ENCODE data around the gene GALT. TPM values are rescaled to one million over a fixed set of nuclear protein-coding genes. Genes with fewer than 3 reads are reported as not detected.

The GALT gene
- total RNA-seq, 6 experiments from 2014 or later: 58.2 to 157 (median 117) TPM

DNA sequence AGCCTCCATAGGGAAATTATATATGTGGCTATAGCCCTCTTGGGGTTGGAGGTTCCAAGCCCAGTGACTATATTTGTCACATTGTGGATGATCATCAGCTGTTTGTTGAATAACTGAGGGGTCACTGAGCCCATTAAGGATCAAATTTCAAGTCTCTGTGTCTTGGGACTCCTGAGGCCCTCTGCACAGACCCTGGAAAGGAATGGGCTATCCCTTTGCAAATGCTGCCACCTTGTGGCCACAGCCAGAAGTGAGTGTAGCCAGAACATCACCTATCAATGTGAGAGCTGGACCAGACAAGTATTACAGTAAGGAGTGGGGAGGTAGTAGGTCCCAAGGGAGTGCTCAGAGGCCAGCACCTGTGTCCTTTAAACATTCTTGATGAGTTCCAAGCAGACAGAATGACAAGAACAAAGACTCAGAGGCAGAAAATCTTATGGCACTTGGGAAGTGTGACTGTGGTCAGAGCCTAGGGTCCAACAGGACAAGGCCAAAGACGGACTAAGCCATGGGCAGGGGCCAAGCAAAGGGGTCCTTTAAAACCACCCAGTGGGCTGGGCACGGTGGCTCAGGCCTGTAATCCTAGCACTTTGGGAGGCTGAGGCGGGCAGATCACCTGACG, 42.8 kb upstream of the GALT start:
- no peak for TF ChIP-seq POLR2A (IDR thresholded peaks at IDR 0.05)
- TF ChIP-seq, protein P1, sequence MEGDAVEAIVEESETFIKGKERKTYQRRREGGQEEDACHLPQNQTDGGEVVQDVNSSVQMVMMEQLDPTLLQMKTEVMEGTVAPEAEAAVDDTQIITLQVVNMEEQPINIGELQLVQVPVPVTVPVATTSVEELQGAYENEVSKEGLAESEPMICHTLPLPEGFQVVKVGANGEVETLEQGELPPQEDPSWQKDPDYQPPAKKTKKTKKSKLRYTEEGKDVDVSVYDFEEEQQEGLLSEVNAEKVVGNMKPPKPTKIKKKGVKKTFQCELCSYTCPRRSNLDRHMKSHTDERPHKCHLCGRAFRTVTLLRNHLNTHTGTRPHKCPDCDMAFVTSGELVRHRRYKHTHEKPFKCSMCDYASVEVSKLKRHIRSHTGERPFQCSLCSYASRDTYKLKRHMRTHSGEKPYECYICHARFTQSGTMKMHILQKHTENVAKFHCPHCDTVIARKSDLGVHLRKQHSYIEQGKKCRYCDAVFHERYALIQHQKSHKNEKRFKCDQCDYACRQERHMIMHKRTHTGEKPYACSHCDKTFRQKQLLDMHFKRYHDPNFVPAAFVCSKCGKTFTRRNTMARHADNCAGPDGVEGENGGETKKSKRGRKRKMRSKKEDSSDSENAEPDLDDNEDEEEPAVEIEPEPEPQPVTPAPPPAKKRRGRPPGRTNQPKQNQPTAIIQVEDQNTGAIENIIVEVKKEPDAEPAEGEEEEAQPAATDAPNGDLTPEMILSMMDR (IDR thresholded peaks at IDR 0.05): peak; percentile 91 to 96 (median 94)
- ATAC-seq (peak; percentile 81 to 87 (median 84)), DNase-seq (peak; percentile 76 to 85 (median 79))
- intact Hi-C loops (cut with DNase I): no loop called here
- WGBS (ENCODE audit: insufficient coverage, low coverage, low lambda C conversion rate, missing lambda C conversion rate): 19% methylated on average over 2 of the region's 4 CpGs
- no peaks in the 10 kb centered on the region for H3K36me3 ChIP-seq
- no peak overlapping the region for H3K27ac ChIP-seq
- peaks cover 0 to 9% (median 0%) of the 10 kb centered on the region in 4 donors for H3K4me1 ChIP-seq
- H3K27me3 ChIP-seq: no peaks in the 10 kb centered on the region
- no peaks in the 10 kb centered on the region for H3K9me3 ChIP-seq
- H3K4me3 ChIP-seq: no peak overlapping the region

DNA sequence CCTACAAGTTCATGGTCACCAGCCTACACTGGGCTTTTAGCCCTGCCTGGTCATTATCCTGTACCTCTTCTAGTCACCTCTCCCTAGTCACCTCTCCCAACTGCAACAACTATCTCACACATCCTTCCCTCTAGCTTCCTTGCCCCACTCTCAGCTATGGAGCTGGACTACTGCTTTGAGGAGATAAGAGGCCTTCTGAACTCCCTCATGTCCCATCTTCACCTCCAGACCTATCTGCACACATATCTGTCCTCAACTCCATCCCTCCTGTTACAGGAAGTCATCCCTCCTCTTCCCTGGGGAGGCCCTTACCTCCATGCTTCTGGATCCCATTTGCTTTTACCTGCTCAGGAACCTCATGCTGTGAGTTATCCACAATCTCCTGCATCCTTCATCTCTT, 40.3 kb upstream of the GALT start:
- Histone ChIP-seq H3K27ac (no peak overlapping the region), H3K4me1 (peaks cover 0 to 20% (median 5%) of the 10 kb centered on the region in 4 donors), H3K36me3 (no peaks in the 10 kb centered on the region), H3K27me3 (no peaks in the 10 kb centered on the region), H3K9me3 (no peaks in the 10 kb centered on the region), H3K4me3 (no peak overlapping the region)
- TF ChIP-seq, protein P1 (IDR thresholded peaks at IDR 0.05): no peak
- TF ChIP-seq POLR2A (IDR thresholded peaks at IDR 0.05): no peak
- intact Hi-C loops (cut with DNase I): no loop called here
- DNase-seq: no peak
- ATAC-seq: peak in 1 of 4 donors; percentile 2

DNA sequence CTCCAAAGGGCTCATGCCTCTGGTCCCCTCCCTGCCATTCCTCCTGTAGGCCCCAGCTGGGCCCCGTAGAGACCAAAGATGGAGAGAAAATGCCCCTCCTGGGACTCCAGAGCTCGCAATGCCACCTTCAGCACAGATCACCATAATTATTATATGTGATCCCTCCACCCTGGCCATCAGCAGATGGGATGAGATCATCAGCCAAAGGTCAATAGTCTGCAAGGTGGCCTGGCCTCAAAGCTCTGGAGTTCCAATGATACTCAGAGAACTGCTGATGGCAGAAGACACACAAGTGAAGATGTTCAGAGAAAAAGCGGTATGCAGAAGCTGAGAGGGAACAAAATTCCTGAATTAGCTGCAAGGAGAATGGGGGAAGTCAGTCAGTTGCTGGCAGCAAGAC, 39.6 kb upstream of the GALT start:
- H3K4me1 ChIP-seq: peaks cover 0 to 22% (median 6%) of the 10 kb centered on the region in 4 donors
- 41% methylated on average over 2 of the region's 3 CpGs for WGBS (ENCODE audit: insufficient coverage, low coverage, low lambda C conversion rate, missing lambda C conversion rate)
- DNase-seq: no peak
- H3K27ac ChIP-seq: peak overlapping the region in 1 of 3 donors; percentile 32
- H3K36me3 ChIP-seq: no peaks in the 10 kb centered on the region
- no peaks in the 10 kb centered on the region for H3K27me3 ChIP-seq
- H3K9me3 ChIP-seq: no peaks in the 10 kb centered on the region
- TF ChIP-seq, protein P1 (IDR thresholded peaks at IDR 0.05): no peak
- TF ChIP-seq POLR2A (IDR thresholded peaks at IDR 0.05): no peak
- intact Hi-C loops (cut with DNase I): no loop called here
- H3K4me3 ChIP-seq: no peak overlapping the region
- peak; percentile 63 to 77 (median 72) for ATAC-seq

DNA sequence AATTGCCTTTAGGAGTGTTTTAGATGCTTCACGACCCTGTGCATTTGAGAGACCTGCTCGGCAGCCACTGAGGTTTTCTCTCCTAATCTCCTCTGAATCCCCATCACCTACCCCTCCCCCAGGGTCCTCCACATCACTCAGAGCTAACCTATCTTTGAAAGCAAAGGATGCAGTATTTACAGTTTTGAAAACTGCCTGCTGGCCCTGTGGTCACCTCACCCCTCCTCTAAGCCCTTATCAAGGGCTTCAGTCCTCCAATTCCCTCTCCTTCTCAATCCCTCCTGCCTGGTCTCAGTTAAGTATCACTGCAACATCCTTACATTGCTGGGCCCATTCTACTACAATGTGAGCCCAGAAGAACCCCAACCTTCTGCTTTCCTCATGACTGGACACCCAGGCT, 39.1 kb upstream of the GALT start:
- Histone ChIP-seq H3K27ac (peak overlapping the region in 1 of 3 donors; percentile 32), H3K36me3 (no peaks in the 10 kb centered on the region), H3K9me3 (no peaks in the 10 kb centered on the region), H3K4me1 (peaks cover 0 to 25% (median 6%) of the 10 kb centered on the region in 4 donors), H3K27me3 (no peaks in the 10 kb centered on the region), H3K4me3 (no peak overlapping the region)
- intact Hi-C loops (cut with DNase I): no loop called here
- 75% methylated on average over 2 of the region's 2 CpGs for WGBS (ENCODE audit: insufficient coverage, low coverage, low lambda C conversion rate, missing lambda C conversion rate)
- no peak for TF ChIP-seq POLR2A (IDR thresholded peaks at IDR 0.05)
- TF ChIP-seq, protein P1 (IDR thresholded peaks at IDR 0.05): no peak
- DNase-seq (no peak), ATAC-seq (no peak)

Measured in right lobe of liver (tissue), 6 donors.